ENCODE measurements around the gene PHACTR1.
"Not testable (repeated sequence)": the region's sequence is repeated elsewhere in the genome, so short reads cannot be mapped to it uniquely, and the experiment has no call there.

Gene PHACTR1

DNA sequence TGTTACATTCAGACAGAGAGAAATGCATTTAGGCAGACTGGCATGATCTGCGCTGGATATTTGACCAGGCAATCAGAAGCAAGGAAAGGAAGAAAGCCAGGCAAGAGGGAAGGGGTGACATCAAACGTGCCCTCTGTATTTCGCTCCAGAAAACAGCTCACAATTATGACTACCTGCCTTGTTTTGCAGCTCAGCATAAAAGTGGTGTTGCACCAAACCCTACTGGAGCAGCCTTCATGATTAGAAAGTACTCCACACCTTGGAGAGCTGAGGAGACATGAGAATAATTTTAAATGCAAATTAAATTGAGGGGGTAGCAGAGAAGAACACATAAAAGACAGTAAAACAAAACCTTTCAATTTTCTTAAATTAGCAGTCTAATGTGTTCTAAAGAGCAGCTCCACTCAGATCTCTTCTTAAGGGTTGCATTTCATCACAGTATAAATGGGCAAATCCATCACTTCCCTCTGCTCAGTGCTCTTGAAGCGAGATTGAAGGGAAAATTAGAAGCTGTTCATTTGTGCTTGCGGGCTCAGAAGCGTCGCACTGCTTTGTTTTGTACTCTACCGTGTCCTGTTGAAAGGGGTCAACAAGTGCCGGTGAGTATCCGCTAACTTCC lies at the start of gene PHACTR1:
Gene PHACTR1 (plus strand): TSS at position 470 of the 619 bp plus-strand sequence.
- DNase-seq: peak; percentile 25

GRCh38 chr6:12666886-12667285 lies 49.7 kb upstream of the PHACTR1 start:
- no peak for DNase-seq

DNA sequence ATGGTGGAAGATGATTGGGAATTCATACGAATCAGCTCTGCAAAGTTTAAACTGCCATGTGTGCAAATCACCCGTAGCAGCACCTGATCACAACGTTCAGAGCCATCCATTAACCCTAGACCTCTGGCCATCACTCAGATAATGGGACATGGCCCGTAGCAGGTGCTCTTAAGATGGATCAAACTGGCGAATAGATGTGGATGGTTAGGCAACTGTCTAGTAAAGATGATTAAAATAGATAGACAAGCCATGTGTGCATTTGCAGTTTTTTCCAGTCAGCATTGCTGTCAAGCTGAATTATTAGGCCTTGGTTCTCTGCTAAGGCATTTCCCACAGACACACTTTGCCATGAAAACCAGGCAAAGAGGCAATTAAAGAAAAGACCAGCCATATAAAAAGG lies 40.6 kb upstream of the PHACTR1 start:
- DNase-seq: peak; percentile 8

- no peak for DNase-seq
These were observed 37.2 kb upstream of the PHACTR1 start for GRCh38 chr6:12679341-12679740.

GRCh38 chr6:12693122-12693521 lies 23.4 kb upstream of the PHACTR1 start:
- no peak for DNase-seq

- DNase-seq: no peak
These were observed 18.3 kb upstream of the PHACTR1 start for GRCh38 chr6:12698298-12698697.

DNA sequence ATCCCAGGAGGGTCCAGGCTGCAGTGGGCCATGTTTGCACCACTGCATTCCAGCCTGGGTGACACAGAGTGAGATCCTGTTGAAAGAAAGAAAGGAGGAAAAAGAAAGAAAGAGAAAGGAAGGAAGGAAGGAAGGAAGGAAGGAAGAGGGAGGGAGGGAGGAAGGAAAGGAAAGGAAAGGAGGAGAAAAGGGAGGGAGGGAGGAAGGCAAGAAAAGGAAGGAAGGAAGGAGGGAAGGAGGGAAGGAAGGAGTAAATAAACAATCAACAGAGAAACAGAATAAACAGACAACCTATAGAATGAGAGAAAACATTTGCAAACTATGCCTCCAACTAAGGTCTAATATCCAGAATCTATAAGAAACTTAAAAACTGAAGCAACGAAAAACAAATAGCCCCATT lies 11.6 kb upstream of the PHACTR1 start:
- DNase-seq: no peak

GRCh38 chr6:12709116-12709515 lies 7.5 kb upstream of the PHACTR1 start:
- DNase-seq: no peak

- DNase-seq: no peak
These were observed 6.9 kb upstream of the PHACTR1 start for GRCh38 chr6:12709556-12710232.

DNA sequence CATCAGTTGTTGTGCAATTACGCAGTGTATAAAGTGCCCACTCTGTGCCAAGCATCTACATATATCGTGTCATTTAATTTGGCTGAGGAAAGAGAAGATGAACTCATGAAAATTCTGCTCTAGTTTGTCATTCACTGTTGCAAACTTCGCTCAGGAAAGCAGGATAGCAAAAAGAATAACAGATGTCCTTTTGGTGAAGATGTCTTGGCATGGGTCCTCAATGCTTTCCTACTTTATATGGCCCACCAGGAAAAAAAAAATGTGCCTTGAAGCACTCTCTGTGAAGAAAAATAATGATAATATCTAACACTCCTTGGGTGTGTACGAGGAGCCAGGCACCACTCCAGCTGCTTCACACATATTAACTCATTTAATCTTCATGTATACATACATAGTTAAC lies 5.6 kb upstream of the PHACTR1 start:
- no peak for DNase-seq

- no peak for DNase-seq
These were observed 2.5 kb upstream of the PHACTR1 start for GRCh38 chr6:12714022-12714421.

- DNase-seq: no peak
These were observed 1.1 kb upstream of the PHACTR1 start for GRCh38 chr6:12715437-12715836.

GRCh38 chr6:12717356-12717755 lies 789 bp downstream of the PHACTR1 start:
- DNase-seq: peak; percentile 40

DNA sequence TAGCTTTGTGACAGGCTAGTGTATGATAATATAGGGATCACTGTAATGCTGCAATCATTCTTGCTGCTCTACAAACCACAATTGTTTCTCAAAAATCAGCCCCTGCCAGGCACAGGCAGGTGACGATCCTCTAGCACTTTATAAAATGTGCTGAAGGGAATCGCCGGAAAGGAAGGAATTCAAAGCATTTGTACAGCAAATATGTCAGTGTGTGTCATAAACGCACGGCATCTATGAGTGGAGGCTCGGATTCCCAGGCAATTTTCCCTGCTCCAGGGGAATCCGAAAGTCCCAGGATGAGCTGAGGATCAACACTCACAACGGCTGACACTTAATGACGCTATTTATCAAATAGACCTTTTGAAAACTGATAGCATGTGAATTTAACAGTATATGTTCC lies 1.4 kb downstream of the PHACTR1 start:
- peak; percentile 27 for DNase-seq

- DNase-seq: no peak
These were observed 2.5 kb downstream of the PHACTR1 start for GRCh38 chr6:12719017-12719416.

GRCh38 chr6:12720310-12720709 lies 3.7 kb downstream of the PHACTR1 start:
- no peak for DNase-seq

DNA sequence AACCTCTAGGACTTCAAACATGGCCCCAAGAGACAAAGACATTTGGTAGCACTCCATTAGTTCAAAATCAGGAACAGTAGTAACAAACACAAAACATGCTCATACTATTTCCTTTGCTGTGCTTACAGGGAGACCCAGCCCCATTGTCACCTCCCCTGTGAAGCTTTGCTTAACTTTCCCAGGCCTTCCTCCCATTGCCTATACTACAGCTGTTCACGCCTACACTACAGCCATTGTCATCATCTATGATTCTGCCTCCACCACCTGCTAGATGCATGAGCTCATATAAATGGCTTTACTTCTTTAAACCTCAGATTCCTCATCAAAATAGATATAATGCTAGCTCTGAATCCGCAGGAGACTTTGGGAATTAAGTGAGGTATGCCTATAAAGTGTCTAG lies 8.7 kb downstream of the PHACTR1 start:
- no peak for DNase-seq

DNA sequence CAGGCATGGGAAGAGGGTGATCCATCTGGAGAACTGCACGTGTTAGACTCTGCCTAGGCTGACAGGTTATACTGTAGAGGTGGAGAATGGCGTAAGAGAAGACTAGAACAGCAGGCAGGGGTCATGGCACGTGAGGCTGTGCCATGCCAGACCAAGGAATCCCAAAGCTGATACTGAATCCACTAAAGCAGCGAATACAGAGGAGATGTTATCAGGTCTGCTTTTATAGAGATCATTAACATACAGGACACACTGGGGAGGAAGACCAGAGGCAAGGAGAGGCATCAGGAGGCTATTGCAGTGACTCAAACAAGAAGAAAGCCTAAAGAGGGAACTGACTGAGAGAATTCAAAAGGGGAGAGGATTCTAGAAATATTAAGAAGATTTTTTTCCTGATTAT lies 12.9 kb downstream of the PHACTR1 start:
- DNase-seq: no peak

DNA sequence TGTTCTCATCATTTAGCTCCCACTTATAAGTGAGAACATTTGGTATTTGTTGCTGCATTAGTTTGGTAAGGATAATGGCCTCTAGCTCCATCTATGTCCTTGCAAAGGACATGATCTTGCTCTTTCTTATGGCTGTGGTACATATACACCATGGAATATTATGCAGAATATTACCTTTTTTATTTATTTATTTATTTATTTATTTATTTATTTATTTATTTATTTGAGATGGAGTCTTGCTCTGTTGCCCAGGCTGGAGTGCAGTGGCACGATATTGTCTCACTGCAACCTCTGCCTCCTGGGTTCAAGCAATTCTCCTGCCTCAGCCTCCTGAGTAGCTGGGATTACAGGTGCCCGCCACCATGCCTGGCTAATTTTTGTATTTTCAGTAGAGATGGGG lies 14.2 kb downstream of the PHACTR1 start:
- not testable (repeated sequence) for DNase-seq

DNA sequence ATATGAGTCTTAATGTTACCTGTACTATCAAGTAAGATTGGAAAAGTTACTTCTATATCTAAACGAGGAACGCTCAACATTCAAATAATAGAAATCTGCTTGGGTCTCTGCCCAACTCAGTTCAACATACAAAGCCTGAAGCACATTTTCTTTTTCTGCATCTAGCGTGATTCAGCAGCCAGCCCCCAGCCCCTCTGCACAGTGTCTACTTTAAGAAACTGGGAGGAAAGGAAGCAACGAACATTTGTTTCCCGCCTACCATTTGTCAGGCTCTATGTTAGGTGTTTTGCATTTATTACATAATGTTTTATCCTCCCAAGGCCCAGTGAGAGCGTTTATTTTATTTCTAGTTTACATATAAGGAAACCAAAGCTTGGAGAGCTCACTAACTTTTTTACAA lies 17.3 kb downstream of the PHACTR1 start:
- no peak for DNase-seq

DNA sequence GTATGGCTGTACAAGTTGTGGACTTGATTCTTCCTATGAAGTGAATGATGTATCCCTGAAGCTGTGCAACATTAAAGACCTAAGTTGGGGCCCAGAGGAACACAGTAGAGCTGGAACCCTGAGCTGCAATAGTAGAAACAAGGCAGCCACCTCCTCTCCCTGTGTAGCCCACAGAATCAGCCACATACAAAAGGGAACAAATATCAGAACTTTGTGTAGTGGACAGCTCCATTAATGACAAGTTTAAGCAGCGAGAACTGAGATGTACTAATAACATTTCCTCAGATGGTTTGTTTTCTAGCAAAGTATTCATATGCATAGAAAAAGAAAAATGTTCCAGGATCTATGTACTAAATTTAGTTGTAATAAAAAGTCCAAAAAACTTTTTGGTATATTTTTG lies 19.2 kb downstream of the PHACTR1 start:
- peak; percentile 21 for DNase-seq

DNA sequence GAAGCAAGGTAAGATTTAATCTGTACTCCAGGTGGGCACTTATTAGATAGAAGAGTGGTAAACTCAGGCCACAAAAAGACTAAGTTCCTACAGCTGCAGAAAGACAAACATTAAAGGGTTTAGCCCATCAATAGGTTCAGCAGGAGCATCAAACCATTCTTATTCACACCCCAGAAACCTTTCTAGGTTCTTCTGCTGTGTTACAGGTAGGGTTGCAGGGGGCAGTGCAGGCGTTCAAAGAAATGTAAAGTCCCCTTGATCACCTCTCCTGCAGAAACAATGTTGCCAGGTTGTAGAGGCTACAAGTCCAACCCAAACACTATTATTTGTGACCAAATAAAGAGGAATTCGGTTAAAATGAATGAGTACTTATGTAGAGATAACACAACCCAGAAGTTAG lies 31.8 kb downstream of the PHACTR1 start:
- DNase-seq: no peak

GRCh38 chr6:12748815-12749521 lies 32.4 kb downstream of the PHACTR1 start:
- peak; percentile 75 for DNase-seq
